ENCODE data around the gene SUGCT. TPM values are rescaled to one million over a fixed set of nuclear protein-coding genes. Genes with fewer than 3 reads are reported as not detected.
"Not testable (repeated sequence)": the region's sequence is repeated elsewhere in the genome, so short reads cannot be mapped to it uniquely, and the experiment has no call there.

SUGCT gene
- total RNA-seq, 2 experiments from 2014 or later = not detected

- peak; percentile 44; the same call in 1 of the 2 replicates for TF ChIP-seq CTCF (conservative IDR thresholded peaks at IDR 0.05; ENCODE audit: low read length)
- no peak for TF ChIP-seq EZH2phosphoT487 (IDR thresholded peaks at IDR 0.05; ENCODE audit: borderline replicate concordance, low read depth, low read length)
- H3K36me3 ChIP-seq (ENCODE audit: insufficient read depth, low read length) = no peaks in the 10 kb centered on the region
- H3K9me3 ChIP-seq (ENCODE audit: low read length) = no peaks in the 10 kb centered on the region
- H3K4me2 ChIP-seq (ENCODE audit: low read length) = no peak overlapping the region
- no peaks in the 10 kb centered on the region for H3K9me2 ChIP-seq (ENCODE audit: insufficient read depth, low read length)
- no TSS peak for BruUV-seq (replicated peaks)
- intact Hi-C loops (cut with micrococcal nuclease; ENCODE audit: unreplicated experiment) = no loop called here
- DNase-seq (ENCODE audit: low spot score) = no peak
- no peaks in the 10 kb centered on the region for H3K79me2 ChIP-seq (ENCODE audit: insufficient read depth, low read depth, low read length)
- H3K4me1 ChIP-seq (ENCODE audit: insufficient read depth, low read length, poor library complexity, severe bottlenecking) = no peaks in the 10 kb centered on the region
- no peak overlapping the region for H3K4me3 ChIP-seq (ENCODE audit: low read depth, low read length, poor library complexity, severe bottlenecking)
- CTCF ChIA-PET (ENCODE audit: unreplicated experiment) = no interaction called here
- no peak overlapping the region for H3K27ac ChIP-seq (ENCODE audit: low read depth, low read length, poor library complexity, severe bottlenecking)
- POLR2A ChIA-PET = no interaction called here
- H2AFZ ChIP-seq (ENCODE audit: low read length) = no peak overlapping the region
- no peaks in the 10 kb centered on the region for H4K20me1 ChIP-seq (ENCODE audit: insufficient read depth, low read length)
Observed at GRCh38 chr7:40147371-40148246, 12.8 kb downstream of the SUGCT start.

DNA sequence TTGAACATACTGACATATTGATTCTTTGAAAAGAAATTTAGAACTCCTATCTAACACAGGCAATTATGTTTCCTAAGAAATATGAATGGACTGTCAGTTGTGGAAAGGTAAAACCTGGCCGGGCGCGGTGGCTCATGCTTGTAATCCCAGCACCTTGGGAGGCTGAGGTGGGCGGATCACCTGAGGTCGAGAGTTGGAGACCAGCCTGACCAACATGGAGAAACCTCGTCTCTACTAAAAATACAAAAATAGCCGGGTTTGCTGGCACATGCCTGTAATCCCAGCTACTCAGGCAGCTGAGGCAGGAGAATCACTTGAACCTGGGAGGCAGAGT is 13.4 kb downstream of the SUGCT start:
- H2AFZ ChIP-seq (ENCODE audit: low read length); H3K4me1 ChIP-seq (ENCODE audit: insufficient read depth, low read length, poor library complexity, severe bottlenecking); DNase-seq (ENCODE audit: low spot score); H3K9me3 ChIP-seq (ENCODE audit: low read length); H3K36me3 ChIP-seq (ENCODE audit: insufficient read depth, low read length); POLR2A ChIA-PET; H3K79me2 ChIP-seq (ENCODE audit: insufficient read depth, low read depth, low read length); H3K9me2 ChIP-seq (ENCODE audit: insufficient read depth, low read length); H3K27ac ChIP-seq (ENCODE audit: low read depth, low read length, poor library complexity, severe bottlenecking); CTCF ChIA-PET (ENCODE audit: unreplicated experiment); H4K20me1 ChIP-seq (ENCODE audit: insufficient read depth, low read length); intact Hi-C loops (cut with micrococcal nuclease; ENCODE audit: unreplicated experiment); H3K4me2 ChIP-seq (ENCODE audit: low read length); H3K4me3 ChIP-seq (ENCODE audit: low read depth, low read length, poor library complexity, severe bottlenecking); BruUV-seq (replicated peaks): not testable (repeated sequence)

GRCh38 chr7:40148671-40149070 is 13.9 kb downstream of the SUGCT start:
- H3K9me3 ChIP-seq (ENCODE audit: low read length) = no peaks in the 10 kb centered on the region
- BruUV-seq (replicated peaks) = no TSS peak
- H3K27ac ChIP-seq (ENCODE audit: low read depth, low read length, poor library complexity, severe bottlenecking) = no peak overlapping the region
- TF ChIP-seq CTCF (conservative IDR thresholded peaks at IDR 0.05; ENCODE audit: low read length) (no peak), EZH2phosphoT487 (IDR thresholded peaks at IDR 0.05; ENCODE audit: borderline replicate concordance, low read depth, low read length) (no peak)
- H3K4me1 ChIP-seq (ENCODE audit: insufficient read depth, low read length, poor library complexity, severe bottlenecking) = no peaks in the 10 kb centered on the region
- DNase-seq (ENCODE audit: low spot score) = no peak
- H3K36me3 ChIP-seq (ENCODE audit: insufficient read depth, low read length) = no peaks in the 10 kb centered on the region
- no peaks in the 10 kb centered on the region for H4K20me1 ChIP-seq (ENCODE audit: insufficient read depth, low read length)
- ChIA-PET POLR2A (interaction anchor here (0.8 to 0.9 kb wide), 2 partner anchors 11 to 208 kb away, joined by 3 to 4 read pairs; no protein-coding TSS in a partner anchor), CTCF (ENCODE audit: unreplicated experiment) (no interaction called here)
- intact Hi-C loops (cut with micrococcal nuclease; ENCODE audit: unreplicated experiment) = no loop called here
- no peak overlapping the region for H2AFZ ChIP-seq (ENCODE audit: low read length)
- H3K9me2 ChIP-seq (ENCODE audit: insufficient read depth, low read length) = no peaks in the 10 kb centered on the region
- no peak overlapping the region for H3K4me3 ChIP-seq (ENCODE audit: low read depth, low read length, poor library complexity, severe bottlenecking)
- H3K79me2 ChIP-seq (ENCODE audit: insufficient read depth, low read depth, low read length) = no peaks in the 10 kb centered on the region
- no peak overlapping the region for H3K4me2 ChIP-seq (ENCODE audit: low read length)

Measured in OCI-LY7 (cell line).